ENCODE results near the gene RNU6-7.
A peak's percentile ranks its signal among the peaks of the same experiment; 100 is the strongest.

RNU6-7 gene

GRCh38 chr14:32205554-32205953 is 3.7 kb downstream of the RNU6-7 start:
- DNase-seq (ENCODE audit: low spot score): no peak

DNA sequence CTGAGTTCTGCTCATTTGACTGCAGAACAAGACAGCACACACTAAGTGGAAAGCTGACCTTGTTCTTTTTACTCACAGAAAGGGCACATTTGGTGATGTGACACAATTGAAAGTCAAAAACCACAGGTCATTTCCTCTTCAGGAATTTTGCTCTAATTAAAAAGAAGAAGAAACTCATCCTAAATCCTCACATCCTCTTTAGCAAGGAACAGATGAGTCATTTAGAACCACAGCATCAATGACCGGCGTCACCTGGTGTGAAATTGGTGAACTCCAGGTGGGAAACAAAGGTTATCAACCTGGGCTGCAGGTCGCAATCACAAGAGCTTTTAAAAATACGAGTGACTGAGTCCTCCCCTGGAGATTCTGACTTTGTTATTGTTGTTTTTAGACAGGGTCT is 4.1 kb downstream of the RNU6-7 start:
- no peak for DNase-seq (ENCODE audit: low spot score)

DNA sequence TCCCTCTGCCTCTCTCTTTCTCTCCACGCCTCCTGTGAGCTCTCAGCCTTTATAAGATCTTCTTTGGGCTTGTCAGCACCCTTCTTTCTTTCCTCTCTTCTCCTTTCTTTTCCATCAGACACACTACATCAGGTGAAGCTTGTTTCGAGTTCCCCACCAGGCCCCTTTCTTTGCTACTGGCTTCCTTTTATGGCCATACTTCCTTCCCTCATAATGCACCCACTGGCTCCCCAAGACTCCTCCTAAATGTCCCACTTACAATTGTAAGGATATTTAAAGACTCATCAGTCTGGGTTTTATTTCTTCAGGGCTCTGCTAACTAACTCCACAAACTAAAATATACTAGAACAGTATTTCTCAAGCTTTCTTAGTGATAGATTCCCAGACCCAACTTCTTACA is 4.7 kb downstream of the RNU6-7 start:
- DNase-seq (ENCODE audit: low spot score): no peak

- no peak for DNase-seq (ENCODE audit: low spot score)
Observed at GRCh38 chr14:32208490-32208889, 6.6 kb downstream of the RNU6-7 start.

DNA sequence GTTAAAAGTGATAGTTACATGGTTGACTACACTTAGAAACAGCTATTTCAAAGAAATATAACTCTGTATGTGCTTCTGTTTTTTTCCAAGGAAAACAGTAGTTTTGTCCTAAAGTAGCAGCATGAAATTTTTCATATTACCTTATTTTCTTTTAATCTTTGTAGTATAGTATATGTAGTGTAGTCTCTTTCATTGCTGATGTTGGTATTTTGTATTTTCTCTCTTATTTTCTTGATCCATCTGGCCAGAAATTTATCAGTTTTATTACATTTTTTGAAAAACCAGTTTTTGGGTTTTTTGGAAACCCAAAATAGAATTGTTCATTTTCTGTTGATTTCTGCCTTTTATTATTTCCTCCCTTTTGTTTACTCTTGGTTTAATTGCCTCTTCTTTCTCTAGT is 7.6 kb downstream of the RNU6-7 start:
- DNase-seq (ENCODE audit: low spot score): no peak

GRCh38 chr14:32211068-32211404 is 9.2 kb downstream of the RNU6-7 start:
- no peak for DNase-seq (ENCODE audit: low spot score)

DNA sequence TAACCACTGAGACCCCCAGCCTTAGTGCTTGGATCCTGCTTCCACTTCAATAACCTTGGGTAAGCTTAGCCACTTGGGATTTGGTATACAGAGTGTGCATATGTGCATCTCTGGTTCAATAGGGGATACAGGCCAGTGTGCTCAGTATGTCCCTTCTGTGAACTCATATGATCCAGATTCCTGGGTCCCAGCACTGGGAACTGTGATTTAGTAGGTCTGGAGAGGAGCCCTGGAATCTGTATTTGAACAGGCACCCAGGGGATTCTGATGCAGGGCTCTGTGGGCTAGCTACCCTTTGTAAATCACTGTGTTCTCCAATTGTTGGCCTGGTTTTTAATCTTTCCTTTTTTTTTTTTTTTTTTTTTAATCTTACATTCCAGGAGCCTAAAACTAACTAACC is 11.0 kb downstream of the RNU6-7 start:
- no peak for DNase-seq (ENCODE audit: low spot score)

GRCh38 chr14:32217301-32217700 is 15.5 kb downstream of the RNU6-7 start:
- DNase-seq (ENCODE audit: low spot score): no peak

DNA sequence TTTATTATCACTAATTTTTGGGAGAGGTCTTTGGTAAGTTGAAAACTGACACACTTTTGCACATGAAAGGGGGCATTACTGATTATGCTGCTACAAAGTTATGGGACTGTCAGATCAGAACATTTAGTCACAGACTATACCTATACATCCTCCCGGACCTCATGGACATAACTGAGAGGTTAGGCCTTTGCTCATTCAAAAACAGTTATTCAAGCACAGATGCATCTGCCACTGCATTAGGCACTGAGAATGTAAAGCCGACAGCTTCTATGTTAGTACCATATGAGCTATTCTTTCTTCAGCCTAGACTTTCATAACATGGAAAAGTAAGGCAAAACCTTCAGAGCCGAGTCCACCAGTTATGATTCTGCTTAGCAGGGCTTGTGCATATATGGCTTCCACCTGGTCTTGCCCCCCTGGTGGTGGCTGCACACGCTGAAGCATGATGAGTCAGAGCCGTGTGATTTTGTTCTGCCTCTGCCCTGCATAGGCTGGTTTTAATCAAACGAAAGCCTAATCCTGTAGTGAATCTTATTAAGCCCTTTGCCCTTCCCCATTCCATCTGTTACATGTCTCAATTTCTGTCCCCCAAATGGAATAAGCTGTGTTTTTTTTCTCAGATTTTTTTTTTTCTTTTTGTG is 23.0 kb downstream of the RNU6-7 start:
- DNase-seq (ENCODE audit: low spot score): peak; percentile 51

DNA sequence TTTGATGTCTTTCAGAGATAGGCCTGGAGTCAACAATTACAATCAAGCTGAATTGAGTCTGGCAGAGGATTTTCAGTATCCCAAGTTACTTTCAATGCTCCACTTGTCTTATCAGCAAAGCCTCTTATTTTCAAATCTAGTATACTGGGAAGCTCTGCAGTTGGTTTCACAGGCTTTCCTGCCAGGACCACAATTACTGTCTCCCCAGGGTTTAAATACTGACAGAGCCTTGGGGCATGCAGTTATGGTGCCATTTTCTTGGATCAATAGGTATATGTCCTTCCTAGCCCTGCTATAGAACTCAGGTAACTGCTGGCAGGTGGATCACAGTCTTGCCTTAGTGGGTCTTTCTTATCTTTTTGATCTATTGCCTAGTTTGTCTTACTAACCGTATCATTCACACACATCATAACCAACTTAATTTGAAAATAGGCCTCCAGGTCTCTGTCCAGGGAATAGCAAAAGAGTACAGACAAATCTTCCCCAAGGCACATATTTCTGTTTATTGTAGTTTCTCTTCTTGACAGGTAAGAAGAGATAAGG is 23.6 kb downstream of the RNU6-7 start:
- no peak for DNase-seq (ENCODE audit: low spot score)

GRCh38 chr14:32226056-32226455 is 24.2 kb downstream of the RNU6-7 start:
- no peak for DNase-seq (ENCODE audit: low spot score)

DNA sequence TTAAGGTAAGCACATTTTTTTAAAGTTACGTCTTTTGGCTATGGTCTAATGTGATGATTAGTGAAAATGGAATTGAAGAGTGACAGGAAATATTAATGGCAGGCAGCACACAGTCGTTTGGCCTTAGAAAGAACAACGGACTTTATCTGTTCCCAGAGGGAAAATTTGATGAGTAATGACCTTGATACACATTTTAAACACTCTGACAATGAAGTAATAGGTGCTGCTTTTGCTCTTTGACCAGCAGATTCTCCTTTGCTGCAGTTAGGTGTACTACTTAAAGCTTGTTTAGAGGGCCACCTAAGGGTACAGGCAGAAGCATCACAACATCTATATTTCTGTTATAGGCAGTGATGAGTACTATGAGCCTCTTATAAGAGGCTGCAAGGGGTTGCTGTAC is 28.3 kb downstream of the RNU6-7 start:
- no peak for DNase-seq (ENCODE audit: low spot score)

DNA sequence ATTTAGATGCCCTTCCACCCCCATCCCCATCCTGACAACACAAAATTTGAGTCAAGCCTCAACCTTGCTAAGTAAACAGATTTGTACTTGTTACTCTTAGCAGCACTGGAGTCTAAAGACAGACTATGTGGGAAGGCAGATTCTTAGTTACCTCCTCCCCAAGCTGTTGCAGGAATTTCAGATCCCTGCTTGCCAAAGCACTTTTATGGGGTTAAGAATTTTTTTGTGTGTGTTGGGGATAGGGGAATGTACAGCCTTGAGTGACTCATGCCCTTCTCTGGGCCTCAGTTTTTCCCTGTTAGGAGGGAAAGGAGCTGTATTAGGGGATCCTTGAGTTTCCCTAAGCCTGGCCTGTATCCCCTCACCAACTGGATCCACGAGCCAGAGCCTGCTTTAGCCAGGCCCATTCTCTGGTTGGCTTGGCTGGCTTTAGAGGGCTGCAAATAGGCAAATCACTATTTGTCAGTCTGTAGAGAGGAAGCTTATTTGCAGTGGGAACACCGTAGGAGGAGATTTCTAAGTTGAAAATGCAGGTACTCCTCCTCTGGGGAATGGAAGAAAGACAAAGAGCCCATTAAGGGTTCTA is 28.9 kb downstream of the RNU6-7 start:
- DNase-seq (ENCODE audit: low spot score): no peak

DNA sequence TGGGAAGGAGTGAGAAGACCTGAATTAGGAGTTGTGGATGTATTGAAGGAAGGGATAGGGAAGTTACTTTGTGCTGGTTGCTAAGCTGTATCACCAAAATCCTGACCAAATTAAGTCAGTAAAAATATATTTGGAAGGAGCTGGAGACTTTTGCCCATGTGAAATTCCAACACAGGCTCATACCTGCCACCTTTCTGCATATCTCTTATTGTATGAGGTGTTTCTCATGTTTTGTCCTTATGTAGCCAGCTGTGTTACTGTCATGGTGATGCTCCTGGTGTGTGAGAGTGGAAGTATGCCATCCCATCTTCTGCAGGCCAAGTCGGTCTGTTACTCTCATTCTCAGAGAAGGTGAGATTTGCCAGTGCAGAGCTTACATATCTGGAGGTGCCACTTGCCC is 30.6 kb downstream of the RNU6-7 start:
- DNase-seq (ENCODE audit: low spot score): no peak

- no peak for DNase-seq (ENCODE audit: low spot score)
Observed at GRCh38 chr14:32233260-32233659, 31.4 kb downstream of the RNU6-7 start.

- DNase-seq (ENCODE audit: low spot score): no peak
Observed at GRCh38 chr14:32244404-32244803, 42.6 kb downstream of the RNU6-7 start.

GRCh38 chr14:32246751-32247150 is 44.9 kb downstream of the RNU6-7 start:
- DNase-seq (ENCODE audit: low spot score): no peak

DNA sequence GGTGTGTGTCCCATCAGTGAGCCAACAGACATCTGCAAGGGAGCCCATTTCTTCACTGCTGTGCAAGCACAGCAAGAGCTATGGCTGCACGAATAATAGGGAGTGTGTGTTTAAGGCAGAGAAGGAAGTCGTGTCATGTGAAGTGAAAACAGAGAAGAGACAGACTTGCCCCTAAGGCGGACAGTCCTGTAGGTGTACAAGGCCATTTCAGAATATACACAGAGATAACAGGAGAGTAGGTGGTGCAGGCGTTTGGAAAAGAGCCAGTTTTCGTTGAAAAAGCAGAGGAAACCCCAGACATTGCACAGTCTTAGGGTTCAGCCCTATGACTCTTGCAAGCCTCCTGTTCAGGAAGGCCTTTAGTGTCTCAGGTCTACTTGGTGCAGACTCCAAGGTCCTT is 47.5 kb downstream of the RNU6-7 start:
- DNase-seq (ENCODE audit: low spot score): no peak

DNA sequence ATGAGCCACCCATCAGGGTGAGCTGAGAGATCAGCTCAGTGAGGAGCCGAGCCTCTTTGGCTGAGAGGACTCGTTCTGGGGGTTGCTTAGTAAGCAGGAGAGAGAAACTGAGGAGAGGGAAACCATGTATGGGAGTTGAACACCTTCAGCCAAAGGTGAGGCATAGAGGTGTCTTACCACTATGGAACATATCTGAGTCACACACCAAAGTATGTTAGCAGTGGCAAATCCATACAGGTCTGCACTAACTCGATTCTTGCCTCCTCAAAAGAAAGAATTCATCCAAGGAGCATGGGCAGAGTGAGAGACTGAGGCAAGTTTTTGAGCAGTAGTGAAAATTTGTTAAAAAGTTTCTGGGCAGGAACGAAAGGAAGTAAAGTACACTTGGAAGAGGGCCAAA is 47.9 kb downstream of the RNU6-7 start:
- DNase-seq (ENCODE audit: low spot score): no peak

- no peak for DNase-seq (ENCODE audit: low spot score)
Observed at GRCh38 chr14:32250681-32251080, 48.8 kb downstream of the RNU6-7 start.

- no peak for DNase-seq (ENCODE audit: low spot score)
Observed at GRCh38 chr14:32251530-32251929, 49.7 kb downstream of the RNU6-7 start.

Measured in LoVo (cell line).